ENCODE measurements around the gene EEF1G. TPM values are rescaled to one million over a fixed set of nuclear protein-coding genes. Genes with fewer than 3 reads are reported as not detected.
A peak's percentile ranks its signal among the peaks of the same experiment; 100 is the strongest.

The EEF1G gene
- total and polyA plus RNA-seq, 9 of the 15 experiments (the other 6 are each of a cell fraction or from before 2014, with no cell fraction given), result 985 to 2,349 (median 2,035) TPM

DNA sequence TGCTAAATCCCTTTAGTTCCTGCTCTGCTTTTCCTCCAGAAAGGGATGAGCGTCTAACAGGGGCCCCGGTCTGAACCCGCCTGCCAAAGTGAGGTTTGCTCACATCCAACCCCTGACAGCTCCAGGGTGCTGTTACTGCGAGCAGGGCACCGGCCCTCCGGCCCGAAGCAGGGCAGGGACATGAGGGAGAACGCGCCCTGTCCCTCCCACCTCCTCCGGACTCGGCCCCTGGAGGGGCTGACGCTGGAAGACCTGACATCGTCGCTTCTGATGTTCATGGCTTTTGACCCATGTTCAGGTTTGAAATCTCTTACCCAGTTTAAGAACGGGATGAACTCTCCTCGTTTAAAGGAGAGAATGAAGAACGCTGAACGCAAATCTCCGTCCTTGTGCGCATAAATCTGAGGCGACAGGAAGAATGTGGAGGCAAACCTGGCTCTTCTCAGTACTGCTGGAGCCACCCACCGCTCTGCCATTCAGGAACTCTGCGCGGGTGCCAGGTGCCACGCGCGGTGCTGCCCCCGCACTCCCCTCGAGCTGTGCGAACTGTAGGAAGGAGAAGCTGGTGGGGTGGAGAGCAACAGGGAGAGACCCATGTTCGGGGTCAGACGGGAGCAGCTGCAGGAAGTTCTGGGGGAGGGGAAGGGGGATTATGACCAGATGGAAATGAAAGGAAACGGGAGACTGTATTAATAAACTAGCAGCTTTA, 826 bp upstream of the EEF1G start:
- ATAC-seq (peak; percentile 58), FAIRE-seq (peak; percentile 37), DNase-seq (ENCODE audit: extremely low read depth in 1 of 4, low spot score in 3 of 4) (peak; percentile 40 to 53 (median 50))
- ChIA-PET POLR2A (interaction anchor here (0.6 to 3.8 kb wide), 43 partner anchors 9 to 667 kb away, joined by 3 to 34 read pairs (median 4); partner anchors contain the start of genes C11orf98, CSKMT, HNRNPUL2 and LBHD1), CTCF (ENCODE audit: low intra/inter-chr PET ratio) (interaction anchor here (0.9 kb wide), 1 partner anchor 150 kb away, joined by 3 read pairs; no protein-coding TSS in a partner anchor)
- no peaks in the 10 kb centered on the region for H3K9me3 ChIP-seq (replicated peaks; ENCODE audit: control insufficient read depth, insufficient read depth, low read depth, low read length)
- WGBS (ENCODE audit: insufficient coverage, low coverage, missing lambda C conversion rate), result 3% methylated on average over 32 of the region's 33 CpGs
- in situ Hi-C loops (cut with MboI), result no loop called here
- peak overlapping the region; percentile 96 for H3K4me3 ChIP-seq
- no peaks in the 10 kb centered on the region for H3K9me1 ChIP-seq (ENCODE audit: control insufficient read depth, insufficient read depth, low read length)
- TSS peak; percentile 94 for BruUV-seq (replicated peaks)
- H4K20me1 ChIP-seq (replicated peaks; ENCODE audit: control insufficient read depth, insufficient read depth, low read length), result peaks cover 3% of the 10 kb centered on the region
- peak overlapping the region; percentile 80 for H2AFZ ChIP-seq (ENCODE audit: low read depth, low read length)
- peaks cover 82% of the 10 kb centered on the region for H3K36me3 ChIP-seq (ENCODE audit: control insufficient read depth, insufficient read depth, low read length)
- no peaks in the 10 kb centered on the region for H3K27me3 ChIP-seq (ENCODE audit: control insufficient read depth in 2 of 2, insufficient read depth in 2 of 2, low read length in 2 of 2)
- H3K27ac ChIP-seq (ENCODE audit: extremely low read depth, low read depth, low read length), result peak overlapping the region; percentile 84
- peak overlapping the region; percentile 77 for H3K4me2 ChIP-seq (ENCODE audit: insufficient read depth, low read length)
- peaks cover 22 to 37% of the 10 kb centered on the region in 2 experiments; a peak in 4 of 5 replicates for H3K4me1 ChIP-seq (replicated peaks in 1 of 2; ENCODE audit: control insufficient read depth in 2 of 2, insufficient read depth in 2 of 2, low read length in 2 of 2)
- peak overlapping the region; percentile 93 to 98 for H3K9ac ChIP-seq (ENCODE audit: insufficient read depth in 1 of 2, low read depth in 2 of 2, low read length in 2 of 2)
- peaks cover 58% of the 10 kb centered on the region for H3K79me2 ChIP-seq (ENCODE audit: control insufficient read depth, insufficient read depth, low read length)
- intact Hi-C loops (cut with micrococcal nuclease), result no loop called here
- TF ChIP-seq SETDB1 (IDR thresholded peaks at IDR 0.05; ENCODE audit: low read length), result no peak
- TF ChIP-seq ZNF133 (CRISPR knock-in tag; IDR thresholded peaks at IDR 0.05), result no peak
- TF ChIP-seq DACH1 (IDR thresholded peaks at IDR 0.05; ENCODE audit: partially characterized antibody), result no peak
- TF ChIP-seq NR3C1 (CRISPR knock-in tag; IDR thresholded peaks at IDR 0.05), result no peak
- no peak for TF ChIP-seq SNRNP70 (optimal IDR thresholded peaks at IDR 0.05; ENCODE audit: low read depth, low read length)
- no peak for TF ChIP-seq XRCC4 (IDR thresholded peaks at IDR 0.05; ENCODE audit: extremely low read depth, insufficient read depth, insufficient read length)
- TF ChIP-seq ZBTB1 (CRISPR knock-in tag; IDR thresholded peaks at IDR 0.05; ENCODE audit: borderline replicate concordance, low read depth), result no peak
- TF ChIP-seq ZBTB40 (IDR thresholded peaks at IDR 0.05), result no peak
- no peak for TF ChIP-seq ZBTB40 (CRISPR knock-in tag; IDR thresholded peaks at IDR 0.05)
- TF ChIP-seq RHOXF2B (CRISPR knock-in tag; conservative IDR thresholded peaks at IDR 0.05), result 0 out of 2 replicates have a peak, but pooled peaks have one; percentile 54
- TF ChIP-seq RUNX1 (IDR thresholded peaks at IDR 0.05; ENCODE audit: low read depth), result no peak
- no peak for TF ChIP-seq ZBTB17 (CRISPR knock-in tag; IDR thresholded peaks at IDR 0.05)
- 0 out of 4 replicates have a peak, but pooled peaks of 1 of the 2 experiments have one; percentile 2 for TF ChIP-seq KDM4B (IDR thresholded peaks at IDR 0.05; ENCODE audit: borderline replicate concordance in 2 of 2, low read depth in 1 of 2)

Data from K562 (cell line).